GM21526 (cell line): ENCODE measurements around the gene ZNF254.
"Not testable (repeated sequence)": the region's sequence is repeated elsewhere in the genome, so short reads cannot be mapped to it uniquely, and the experiment has no call there.

Experiments used
- ATAC-seq: cut with Tn5 transposase; IDR thresholded peaks from one replicate; pipeline ENCODE4 v1.9.1; 2021; ENCODE audit warnings: moderate library complexity; ENCODE audit not compliant: unreplicated experiment, low FRiP score

Gene ZNF254

DNA sequence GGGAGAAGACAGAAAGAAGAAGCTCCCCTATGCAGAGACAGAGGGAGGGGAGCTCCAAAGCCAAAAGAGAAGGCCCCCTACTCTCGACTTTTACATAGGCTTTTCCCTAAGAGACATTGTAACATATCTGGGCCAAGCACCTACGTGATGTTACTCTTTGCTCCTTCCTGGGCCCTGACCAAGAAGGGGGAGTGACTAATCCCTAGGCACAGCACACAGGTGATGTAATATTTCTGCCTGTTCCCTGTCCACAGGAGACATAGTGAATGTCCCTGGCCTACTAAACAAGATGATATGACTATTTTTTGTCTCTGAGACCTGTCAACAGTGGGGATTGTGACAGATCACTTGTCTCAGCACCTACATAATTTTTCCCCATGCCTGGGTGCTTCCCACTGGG is 15.9 kb upstream of the ZNF254 start:
- ATAC-seq: no peak

- no peak for ATAC-seq
Measured at GRCh38 chr19:24072720-24073119, 14.3 kb upstream of the ZNF254 start.

DNA sequence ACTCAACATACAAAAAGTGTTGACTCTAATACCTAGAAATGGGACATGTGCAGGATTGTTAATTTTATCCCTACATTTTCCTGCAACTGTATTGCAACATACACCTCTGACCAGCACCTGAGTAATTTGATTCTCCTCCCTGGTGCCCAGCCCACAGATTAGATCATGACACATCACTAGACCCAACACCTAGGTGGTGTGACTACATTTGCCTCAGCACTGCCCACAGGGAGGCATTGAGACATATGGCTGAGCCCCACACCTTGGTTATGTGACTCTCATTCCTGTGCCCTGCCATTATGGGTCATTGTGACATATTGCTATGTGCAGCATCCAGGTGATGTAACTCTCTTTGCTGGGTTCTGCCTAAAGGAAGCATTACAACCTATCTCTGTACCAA is 13.2 kb upstream of the ZNF254 start:
- no peak for ATAC-seq

- no peak for ATAC-seq
Measured at GRCh38 chr19:24074720-24075454, 12.1 kb upstream of the ZNF254 start.

- ATAC-seq: not testable (repeated sequence)
Measured at GRCh38 chr19:24075530-24075929, 11.5 kb upstream of the ZNF254 start.

GRCh38 chr19:24078680-24079079 is 8.3 kb upstream of the ZNF254 start:
- no peak for ATAC-seq

DNA sequence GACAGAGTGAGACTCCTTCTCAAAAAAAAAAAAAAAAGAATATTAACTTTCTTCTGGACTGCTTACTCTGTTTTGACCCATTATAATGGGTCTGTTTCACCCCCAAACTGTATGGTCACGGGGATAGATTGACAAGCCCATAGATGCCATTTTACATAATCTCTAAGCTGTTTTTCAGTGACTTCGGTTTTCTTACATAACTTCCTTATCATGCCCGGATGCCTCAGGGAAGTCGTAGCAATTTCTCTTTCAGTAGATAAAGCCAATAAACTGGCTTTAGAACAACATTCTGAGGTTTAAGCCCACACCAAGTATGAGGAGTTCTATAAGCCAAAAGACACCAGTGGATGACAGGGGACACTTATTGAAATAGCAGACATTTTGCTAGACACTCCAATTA is 5.9 kb upstream of the ZNF254 start:
- no peak for ATAC-seq

- ATAC-seq: no peak
Measured at GRCh38 chr19:24098359-24098758, 11.4 kb downstream of the ZNF254 start.

GRCh38 chr19:24099829-24100228 is 12.8 kb downstream of the ZNF254 start:
- ATAC-seq: no peak

DNA sequence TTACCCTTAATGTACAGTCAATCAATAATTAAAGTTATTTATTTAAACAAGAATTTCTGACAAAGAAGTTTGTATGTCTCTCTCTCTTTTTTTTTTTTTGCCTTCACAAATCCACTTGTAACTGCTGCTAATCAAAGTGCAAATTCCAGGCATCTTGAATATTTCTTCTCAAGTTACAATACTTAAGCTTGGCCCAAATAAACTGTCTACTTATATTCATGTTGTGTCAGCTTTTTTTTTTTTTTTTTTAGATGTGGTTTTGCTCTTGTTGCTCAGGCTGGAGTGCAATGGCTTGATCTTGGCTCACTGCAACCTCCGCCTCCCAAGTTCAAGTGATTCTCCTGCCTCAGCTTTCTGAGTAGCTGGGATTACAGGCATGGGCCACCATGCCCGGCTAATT is 13.6 kb downstream of the ZNF254 start:
- ATAC-seq: not testable (repeated sequence)

DNA sequence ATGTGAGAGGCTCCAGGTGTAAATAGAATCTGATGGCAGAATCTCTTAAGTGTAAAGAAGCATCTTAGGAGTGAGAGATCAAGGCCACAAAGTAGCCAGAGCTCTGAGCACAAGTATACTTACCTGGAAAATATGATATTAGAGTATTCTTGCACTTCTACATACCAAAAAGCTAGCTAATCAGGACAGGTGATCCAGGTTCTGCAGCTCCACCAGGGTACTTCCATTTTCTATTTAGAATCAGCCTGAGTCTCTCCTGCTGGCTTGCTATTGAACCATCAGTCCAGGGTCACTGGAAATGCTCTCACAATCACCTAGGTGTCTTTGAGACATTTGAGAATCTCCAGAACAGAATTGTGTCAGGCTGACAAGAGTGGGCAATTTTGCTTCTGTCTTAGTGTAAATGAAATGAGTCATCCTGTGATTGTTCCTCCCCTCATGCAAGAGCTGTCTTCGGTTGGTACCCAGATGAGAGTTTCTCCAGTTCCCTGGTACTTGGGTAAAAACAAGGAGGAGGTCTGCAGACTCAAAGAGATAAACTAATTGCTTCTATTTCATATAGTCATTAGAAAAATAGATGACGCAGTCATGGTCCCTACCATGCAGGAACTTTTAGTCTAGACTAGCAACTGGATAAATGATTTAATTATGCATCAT is 14.6 kb downstream of the ZNF254 start:
- ATAC-seq: no peak

GRCh38 chr19:24127601-24128000 is 40.6 kb downstream of the ZNF254 start:
- no peak for ATAC-seq

DNA sequence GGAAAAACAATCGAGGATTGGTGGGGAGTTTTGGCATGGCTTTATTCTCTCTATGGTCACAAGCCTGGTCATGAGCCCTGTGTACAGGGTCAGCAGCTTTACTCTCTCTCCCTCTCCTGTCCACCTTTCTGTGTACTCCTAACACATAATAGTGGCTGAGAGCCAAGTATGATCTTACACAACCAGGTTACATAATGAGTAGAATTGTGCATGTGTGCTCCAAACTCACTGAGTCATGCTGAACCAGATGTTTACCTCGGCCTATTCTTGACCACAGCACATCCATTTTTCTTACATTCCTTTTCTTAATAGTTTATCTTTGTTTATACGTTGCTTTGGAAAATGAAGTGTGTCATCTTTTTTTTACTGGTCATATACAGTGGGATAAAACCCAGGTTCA is 53.1 kb downstream of the ZNF254 start:
- ATAC-seq: no peak

DNA sequence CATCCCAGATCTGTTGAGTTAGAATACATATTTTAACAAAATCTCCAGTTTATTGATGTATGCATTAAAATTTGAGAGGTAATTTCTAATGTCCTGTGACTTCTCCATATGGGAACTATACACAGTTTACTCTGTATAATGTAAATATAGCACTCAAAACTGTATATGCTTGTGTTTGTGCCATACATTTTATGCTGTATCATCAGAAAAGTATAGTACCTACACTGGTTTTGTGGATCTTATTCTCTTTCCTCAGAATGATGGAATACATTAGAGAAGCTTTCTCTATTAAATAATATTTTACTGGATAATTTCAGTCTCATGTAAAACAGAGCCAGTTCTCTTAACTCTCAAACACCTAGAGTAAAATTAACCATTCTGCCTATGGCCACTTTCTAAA is 53.6 kb downstream of the ZNF254 start:
- no peak for ATAC-seq

- no peak for ATAC-seq
Measured at GRCh38 chr19:24141612-24142011, 54.6 kb downstream of the ZNF254 start.

- ATAC-seq: no peak
Measured at GRCh38 chr19:24142771-24143170, 55.8 kb downstream of the ZNF254 start.

DNA sequence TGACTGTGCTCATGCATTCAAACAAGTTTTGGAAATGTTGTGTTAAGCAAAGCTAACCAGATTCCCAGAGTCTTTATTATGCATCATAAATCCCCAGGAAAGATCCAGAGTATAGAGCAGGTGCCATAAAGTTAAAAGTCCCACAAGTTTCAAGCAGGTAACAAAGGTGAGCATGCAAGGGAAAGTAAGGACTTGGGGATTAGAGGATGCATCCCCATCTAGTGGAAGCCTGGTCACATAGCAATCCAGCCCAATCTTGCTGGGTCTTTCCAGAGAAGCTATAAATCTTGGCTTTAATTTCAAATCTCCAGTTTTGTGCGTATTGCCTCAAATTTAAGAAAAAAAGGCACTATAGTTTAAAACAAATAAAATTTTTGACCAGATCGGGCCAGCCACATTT is 72.7 kb downstream of the ZNF254 start:
- ATAC-seq: no peak

- no peak for ATAC-seq
Measured at GRCh38 chr19:24166055-24166454, 79.1 kb downstream of the ZNF254 start.

DNA sequence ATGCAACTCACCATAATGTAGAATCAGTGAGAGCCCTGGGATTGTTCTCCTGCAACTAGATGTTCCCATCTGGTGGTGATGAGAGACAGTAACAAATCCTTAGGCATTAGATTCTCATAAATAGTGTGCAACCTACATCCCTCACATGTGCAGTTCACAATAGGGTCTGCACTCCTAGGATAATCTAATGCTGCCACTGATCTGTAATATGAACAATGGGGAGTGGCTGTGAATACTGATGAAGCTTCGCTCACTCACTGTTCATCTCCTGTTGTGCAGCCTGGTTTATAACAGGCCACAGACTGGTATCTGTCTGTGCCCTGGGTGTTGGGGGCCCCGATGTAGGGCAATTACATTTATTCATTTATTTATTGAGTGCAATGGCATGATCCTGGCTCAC is 86.9 kb downstream of the ZNF254 start:
- no peak for ATAC-seq

DNA sequence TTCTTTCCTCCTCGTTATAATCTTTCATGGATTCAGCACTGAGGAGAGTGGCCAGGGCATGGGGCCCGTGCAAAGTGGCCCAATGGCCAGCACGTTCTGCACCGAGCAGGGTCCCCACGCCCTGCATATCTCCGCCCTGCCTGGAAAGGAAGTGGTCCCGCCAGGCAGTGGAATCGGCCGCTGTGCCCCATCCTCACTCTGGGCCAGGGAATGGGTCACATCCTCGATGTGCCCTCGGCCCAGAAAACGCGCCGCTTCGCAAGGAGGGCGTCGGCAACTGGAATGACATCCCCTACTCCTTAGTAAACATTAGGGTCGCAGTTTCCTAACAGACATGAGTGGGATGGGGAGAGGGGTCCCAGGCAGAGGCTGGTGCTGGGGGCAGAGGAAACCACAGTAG is 90.7 kb downstream of the ZNF254 start:
- ATAC-seq: no peak

- ATAC-seq: no peak
Measured at GRCh38 chr19:24178207-24178606, 91.2 kb downstream of the ZNF254 start.
